DOHH2 (cell line): Measurements from ENCODE around the gene AP4B1.

Experiments
- H3F3A ChIP-seq: fragments of 200-600 bp; sonication (generic), shearing (Covaris generic); 2 replicates; pipeline ENCODE4 v1.6.0; 2016; ENCODE audit warnings: antibody characterized with exemption, mild to moderate bottlenecking; ENCODE audit not compliant: control insufficient read depth, insufficient read depth
- H3K27ac ChIP-seq: fragments of 200-600 bp; sonication (generic); 2 replicates; pipeline ENCODE4 v1.5.1; 2014; ENCODE audit warnings: low read depth, mild to moderate bottlenecking, low read length, moderate library complexity
- H3K27me3 ChIP-seq: fragments of 200-600 bp; sonication (generic); 2 replicates; pipeline ENCODE4 v1.6.1; 2014; ENCODE audit warnings: mild to moderate bottlenecking, low read length, mixed read lengths; ENCODE audit not compliant: control insufficient read depth
- H3K36me3 ChIP-seq: fragments of 200-600 bp; sonication (generic); 2 replicates; pipeline ENCODE4 v1.6.1; 2014; ENCODE audit warnings: mild to moderate bottlenecking, low read length, moderate library complexity, mixed read lengths; ENCODE audit not compliant: control insufficient read depth
- H3K4me1 ChIP-seq: fragments of 200-600 bp; sonication (generic); 2 replicates; pipeline ENCODE4 v1.6.1; 2014; ENCODE audit warnings: mild to moderate bottlenecking, low read length, mixed read lengths; ENCODE audit not compliant: control insufficient read depth
- H3K4me2 ChIP-seq: fragments of 200-600 bp; sonication (generic); 2 replicates; pipeline ENCODE4 v1.6.0; 2014; ENCODE audit warnings: mild to moderate bottlenecking, low read length, moderate library complexity
- H3K4me3 ChIP-seq: fragments of 200-600 bp; sonication (generic); 2 replicates; pipeline ENCODE4 v1.5.1; 2014; ENCODE audit warnings: mild to moderate bottlenecking, low read length, mixed read lengths
- H3K79me2 ChIP-seq: fragments of 200-600 bp; sonication (generic); 2 replicates; pipeline ENCODE4 v1.6.1; 2014; ENCODE audit warnings: mild to moderate bottlenecking, low read length, mixed read lengths; ENCODE audit not compliant: control insufficient read depth
- H3K9me2 ChIP-seq: fragments of 200-600 bp; sonication (generic); replicated peaks from 2 replicates; pipeline ENCODE4 v1.6.1; 2014; ENCODE audit warnings: mild to moderate bottlenecking, low read length, mixed read lengths; ENCODE audit not compliant: control insufficient read depth
- H3K9me3 ChIP-seq: fragments of 200-600 bp; sonication (generic); 2 replicates; pipeline ENCODE4 v1.6.1; 2014; ENCODE audit warnings: antibody characterized with exemption, low read length, mixed read lengths; ENCODE audit not compliant: control insufficient read depth, insufficient read depth
- H4K20me1 ChIP-seq: fragments of 200-600 bp; sonication (generic); 2 replicates; pipeline ENCODE4 v1.6.0; 2014; ENCODE audit warnings: low read depth, mild to moderate bottlenecking, antibody characterized with exemption, low read length, moderate library complexity; ENCODE audit not compliant: control insufficient read depth, insufficient read depth
- CTCF ChIP-seq: fragments of 200-600 bp; sonication (generic); IDR thresholded peaks from one replicate; pipeline ENCODE4 v1.5.1; 2014; ENCODE audit warnings: antibody characterized with exemption, mild to moderate bottlenecking, low read depth, low read length; ENCODE audit not compliant: poor library complexity, severe bottlenecking
- EZH2phosphoT487 ChIP-seq: fragments of 200-600 bp; sonication (generic); IDR thresholded peaks from 2 replicates; pipeline ENCODE4 v1.6.1; 2017; ENCODE audit warnings: borderline replicate concordance, mild to moderate bottlenecking, antibody characterized with exemption, low read length, moderate library complexity, mixed read lengths

AP4B1 gene

GRCh38 chr1:113916974-113917373 lies 12.4 kb upstream of the AP4B1 start:
- no peaks in the 10 kb centered on the region for H3K9me2 ChIP-seq
- no peak for TF ChIP-seq CTCF
- no peak for TF ChIP-seq EZH2phosphoT487

GRCh38 chr1:113913887-113914664 lies 9.5 kb upstream of the AP4B1 start:
- H3K4me3 ChIP-seq: no peak overlapping the region
- H3K27ac ChIP-seq: no peak overlapping the region
- peaks cover 8% of the 10 kb centered on the region for H3K4me1 ChIP-seq
- H3K4me2 ChIP-seq: no peak overlapping the region
- no peaks in the 10 kb centered on the region for H3K27me3 ChIP-seq
- H3K79me2 ChIP-seq: peaks cover 14% of the 10 kb centered on the region
- TF ChIP-seq CTCF (no peak), EZH2phosphoT487 (no peak)
- no peaks in the 10 kb centered on the region for H3K9me3 ChIP-seq
- peaks cover 3% of the 10 kb centered on the region; the same call in 1 of the 2 replicates for H3F3A ChIP-seq
- no peaks in the 10 kb centered on the region for H3K9me2 ChIP-seq
- H3K36me3 ChIP-seq: peaks cover 56% of the 10 kb centered on the region
- no peaks in the 10 kb centered on the region for H4K20me1 ChIP-seq

More at GRCh38 chr1:113916974-113917373, 12.4 kb upstream of the AP4B1 start:
- no peak overlapping the region for H3K4me3 ChIP-seq
- H3K4me1 ChIP-seq: peaks cover 8% of the 10 kb centered on the region
- peaks cover 3% of the 10 kb centered on the region; the same call in 1 of the 2 replicates for H3F3A ChIP-seq
- H3K4me2 ChIP-seq: no peak overlapping the region
- H4K20me1 ChIP-seq: no peaks in the 10 kb centered on the region
- H3K36me3 ChIP-seq: peaks cover 30% of the 10 kb centered on the region
- no peak overlapping the region for H3K27ac ChIP-seq
- no peaks in the 10 kb centered on the region for H3K9me3 ChIP-seq
- H3K79me2 ChIP-seq: peaks cover 14% of the 10 kb centered on the region
- H3K27me3 ChIP-seq: no peaks in the 10 kb centered on the region

- TF ChIP-seq EZH2phosphoT487 (no peak), CTCF (no peak)
- no peaks in the 10 kb centered on the region for H3K9me2 ChIP-seq
- H3K36me3 ChIP-seq: peaks cover 64% of the 10 kb centered on the region
- peaks cover 1% of the 10 kb centered on the region; the same call in 1 of the 2 replicates for H3F3A ChIP-seq
- no peak overlapping the region for H3K4me2 ChIP-seq
- H3K27me3 ChIP-seq: no peaks in the 10 kb centered on the region
- peaks cover 14% of the 10 kb centered on the region for H3K79me2 ChIP-seq
- H3K27ac ChIP-seq: no peak overlapping the region
- H3K4me1 ChIP-seq: peaks cover under 1% of the 10 kb centered on the region
- H3K4me3 ChIP-seq: no peak overlapping the region
- H3K9me3 ChIP-seq: no peaks in the 10 kb centered on the region
- H4K20me1 ChIP-seq: no peaks in the 10 kb centered on the region
Measured at GRCh38 chr1:113913312-113913668, 8.7 kb upstream of the AP4B1 start.
